SKM-1 (cell line): ENCODE measurements around the gene CCBE1.
"Not testable (repeated sequence)": the region's sequence is repeated elsewhere in the genome, so short reads cannot be mapped to it uniquely, and the experiment has no call there.

Experiments
- DNase-seq: peaks from one replicate; lab custom pipeline; 2025; ENCODE audit not compliant: unreplicated experiment; lab: John Stamatoyannopoulos, UW

The CCBE1 gene

DNA sequence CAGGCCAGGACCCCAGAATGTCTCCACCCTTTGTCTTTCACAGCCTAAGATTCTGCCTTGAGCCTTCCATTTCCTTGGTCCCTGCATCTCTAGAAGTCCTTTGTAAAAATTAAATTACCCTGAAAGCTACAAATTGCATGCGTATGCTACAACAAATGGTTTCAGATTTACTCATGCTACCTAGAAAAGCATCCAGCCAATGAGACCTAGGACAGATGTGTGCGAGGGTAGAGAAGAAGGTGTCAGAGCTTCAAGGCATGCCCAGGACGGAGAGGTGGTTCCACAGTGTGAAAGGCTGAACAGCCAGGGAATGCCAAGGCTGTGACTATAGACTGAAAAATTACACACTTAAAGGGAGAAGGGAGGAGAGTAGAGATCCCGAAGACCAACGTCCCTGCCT is 40.2 kb downstream of the CCBE1 start:
- no peak for DNase-seq

DNA sequence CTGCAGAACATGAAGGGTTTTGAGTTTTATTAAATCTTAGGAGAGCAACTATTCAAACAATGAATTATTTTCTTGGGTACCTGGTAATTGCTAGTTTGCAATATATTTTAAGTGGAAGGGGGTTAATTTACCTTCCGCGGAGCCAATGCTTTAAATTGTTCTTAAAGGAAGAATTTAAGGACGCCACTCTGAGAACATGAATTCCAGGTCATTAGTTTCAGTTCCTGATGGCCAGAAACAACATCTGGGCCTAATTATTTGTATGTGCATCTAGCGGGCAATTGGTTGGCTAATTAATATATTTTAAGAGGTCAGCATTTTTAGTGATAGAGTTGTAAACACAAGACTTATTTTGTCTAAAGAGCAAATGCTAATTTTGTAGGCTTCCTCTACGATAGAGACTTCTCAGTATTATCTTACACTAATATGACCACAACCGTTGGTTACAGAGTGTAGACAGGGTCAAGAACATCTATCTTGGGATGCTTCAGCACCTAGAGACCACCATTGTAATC is 40.8 kb downstream of the CCBE1 start:
- DNase-seq = no peak

DNA sequence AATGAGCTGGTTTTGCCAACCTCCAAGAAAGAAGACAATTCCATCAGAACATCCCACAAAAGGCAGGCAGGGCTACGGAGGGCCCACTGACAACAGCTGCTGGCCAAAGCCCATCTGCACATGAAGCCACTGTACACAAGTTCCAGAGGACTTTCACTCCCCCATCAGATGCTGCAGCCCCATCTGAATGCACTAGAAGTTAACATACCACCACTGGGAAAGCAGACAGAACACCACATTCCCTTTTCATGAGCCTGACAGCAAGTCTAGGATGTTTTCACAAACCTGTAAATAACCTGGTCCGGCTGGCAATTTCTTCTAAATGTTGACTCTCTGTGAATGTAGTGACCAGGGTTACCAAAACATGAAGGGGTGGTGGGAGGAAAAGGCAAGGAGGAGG is 41.5 kb downstream of the CCBE1 start:
- no peak for DNase-seq

DNA sequence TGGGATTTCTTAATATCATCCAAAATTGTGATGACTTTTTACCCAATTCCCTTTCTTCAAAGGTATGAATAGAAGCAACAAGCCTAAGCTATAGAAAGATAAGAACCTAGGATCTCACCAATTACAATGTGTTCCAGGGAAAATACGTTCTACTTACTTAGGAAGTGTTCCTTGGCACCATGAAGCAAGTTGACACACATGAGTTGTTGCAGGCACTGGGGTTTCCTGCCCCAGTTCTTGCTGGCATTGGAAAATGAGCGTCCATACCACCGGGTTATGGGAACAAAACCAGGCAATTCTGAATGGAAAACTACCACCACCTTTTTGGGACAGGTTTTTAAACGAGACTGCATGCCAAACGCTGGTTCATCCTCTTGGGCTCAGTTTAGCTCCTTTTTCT is 46.2 kb downstream of the CCBE1 start:
- no peak for DNase-seq

DNA sequence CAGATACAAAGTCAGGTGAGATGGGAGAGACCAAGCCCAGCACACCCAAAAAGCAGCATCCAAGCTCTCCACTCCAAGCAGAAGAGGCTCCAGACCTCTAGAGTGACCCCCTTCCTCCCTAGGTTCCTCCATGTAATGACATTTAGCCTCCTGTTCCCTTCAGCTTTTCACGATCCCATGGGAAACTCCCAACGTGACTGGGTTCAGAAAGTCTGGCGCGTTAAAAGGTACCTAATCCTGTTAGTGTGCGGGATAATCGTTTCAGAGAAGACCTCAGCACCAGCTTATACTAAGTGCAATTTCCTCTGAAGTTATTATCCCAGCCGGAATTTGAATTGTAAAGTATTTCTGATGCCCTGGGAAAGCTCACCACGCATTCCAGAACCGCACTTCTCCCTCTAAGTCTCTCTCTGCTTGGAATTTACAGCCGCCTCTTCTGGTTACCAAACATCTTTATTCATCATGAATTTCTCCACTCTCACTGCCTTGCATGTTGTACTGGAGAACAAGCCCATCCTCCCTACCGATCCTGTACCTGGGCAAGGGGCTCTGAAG is 46.9 kb downstream of the CCBE1 start:
- DNase-seq = no peak

DNA sequence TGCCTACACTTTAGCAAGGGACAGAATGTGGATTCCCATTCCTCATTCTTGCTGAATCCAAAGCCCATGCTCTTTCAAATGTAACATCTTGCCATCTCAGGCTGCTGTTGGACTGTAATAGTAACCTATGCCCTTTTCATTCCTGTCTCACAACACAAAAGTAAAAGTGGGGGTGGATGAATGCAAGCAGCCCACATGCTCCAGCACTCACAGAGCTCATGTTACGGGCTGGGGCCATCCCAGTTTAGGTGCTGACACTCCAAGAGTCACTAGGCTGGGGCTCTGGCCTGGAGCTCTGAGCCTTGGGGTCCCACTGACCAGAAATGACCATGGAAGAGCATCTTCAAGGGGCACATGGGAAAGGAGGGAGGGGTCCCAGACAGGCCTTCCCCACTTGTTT is 47.6 kb downstream of the CCBE1 start:
- DNase-seq = no peak

DNA sequence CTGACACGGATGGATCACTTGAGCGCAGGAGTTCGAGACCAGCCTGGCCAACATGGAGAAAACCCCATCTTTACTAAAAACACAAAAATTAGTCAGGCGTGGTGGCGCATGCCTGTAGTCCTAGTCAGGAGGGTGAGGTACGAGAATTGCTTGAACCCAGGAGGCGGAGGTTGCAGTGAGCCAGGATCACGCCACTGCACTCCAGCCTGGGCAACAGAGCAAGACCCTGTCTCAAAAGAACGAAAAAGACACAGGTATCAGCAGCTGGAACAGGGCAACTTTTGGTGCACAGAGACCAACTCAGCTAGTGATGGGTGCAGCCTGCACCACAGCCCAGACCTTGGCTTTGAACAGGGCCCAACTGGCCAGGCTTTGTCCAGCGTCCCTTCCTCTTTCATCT is 48.8 kb downstream of the CCBE1 start:
- not testable (repeated sequence) for DNase-seq

DNA sequence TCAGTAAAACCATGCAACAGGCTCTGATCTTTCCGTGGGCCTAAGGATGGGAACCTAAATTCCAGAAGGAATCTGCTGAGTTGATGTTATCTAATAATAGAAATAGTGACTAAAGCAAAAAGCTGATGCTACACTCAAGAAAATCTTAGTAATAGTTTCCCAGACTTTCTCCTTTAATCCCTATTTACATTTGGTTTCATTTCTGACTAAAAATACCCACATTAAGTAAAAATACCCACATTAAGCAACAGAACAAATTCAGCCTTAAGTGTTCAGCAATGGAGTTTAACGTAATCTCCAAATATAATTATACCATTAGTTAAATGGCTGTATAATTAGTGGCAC is 50.3 kb downstream of the CCBE1 start:
- DNase-seq = no peak

DNA sequence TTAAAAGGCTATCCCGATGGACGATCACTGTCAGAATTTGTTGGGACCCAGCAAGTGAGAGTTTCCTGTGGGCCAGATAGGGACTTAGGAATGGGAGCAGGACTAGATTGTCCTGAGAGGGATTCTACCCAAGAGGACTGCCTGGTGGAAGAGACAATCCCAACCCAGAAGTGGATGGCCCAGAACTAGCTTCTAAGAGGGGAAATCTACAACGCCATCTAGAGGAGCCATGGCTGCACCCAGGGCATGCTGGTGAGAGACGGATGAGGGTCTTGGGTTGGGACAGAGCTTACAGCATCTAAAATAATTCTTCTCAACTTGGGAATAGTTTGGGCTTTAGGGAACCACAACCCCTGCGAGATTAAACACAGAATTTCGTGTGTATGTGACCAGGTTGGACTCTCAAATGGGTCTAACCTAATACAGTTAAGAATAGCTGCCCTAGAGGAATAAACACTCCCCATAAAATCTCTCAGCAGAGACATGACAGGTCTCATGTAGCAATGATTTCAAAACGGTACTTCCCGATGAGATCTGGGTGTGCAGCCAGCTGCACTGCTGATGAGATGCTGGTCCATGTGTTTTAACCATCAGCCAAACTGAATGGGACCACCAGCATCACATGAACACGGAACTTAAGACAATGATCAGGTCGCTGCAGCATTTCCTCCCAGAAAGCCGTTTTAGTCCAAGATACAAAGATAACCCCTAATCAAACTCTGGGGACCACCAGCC is 50.8 kb downstream of the CCBE1 start:
- DNase-seq = no peak

DNA sequence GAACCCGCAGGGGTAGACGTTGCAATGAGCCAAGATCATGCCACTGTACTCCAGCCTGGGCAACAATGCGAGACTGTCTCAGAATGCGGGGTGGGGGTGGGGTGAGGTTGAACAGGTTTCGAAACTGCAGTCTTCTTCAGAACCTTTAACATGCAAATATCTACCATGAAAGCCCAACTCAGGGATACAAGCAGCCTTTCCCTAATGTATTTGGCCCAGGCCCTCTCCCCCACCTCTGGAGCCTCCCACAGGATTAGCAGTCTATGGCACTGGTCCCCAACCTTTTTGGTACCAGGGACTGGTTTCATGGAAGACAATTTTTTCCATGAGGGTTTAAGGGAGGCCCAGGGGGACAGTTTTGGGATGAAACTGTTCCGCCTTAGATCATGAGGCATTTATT is 53.5 kb downstream of the CCBE1 start:
- no peak for DNase-seq

DNA sequence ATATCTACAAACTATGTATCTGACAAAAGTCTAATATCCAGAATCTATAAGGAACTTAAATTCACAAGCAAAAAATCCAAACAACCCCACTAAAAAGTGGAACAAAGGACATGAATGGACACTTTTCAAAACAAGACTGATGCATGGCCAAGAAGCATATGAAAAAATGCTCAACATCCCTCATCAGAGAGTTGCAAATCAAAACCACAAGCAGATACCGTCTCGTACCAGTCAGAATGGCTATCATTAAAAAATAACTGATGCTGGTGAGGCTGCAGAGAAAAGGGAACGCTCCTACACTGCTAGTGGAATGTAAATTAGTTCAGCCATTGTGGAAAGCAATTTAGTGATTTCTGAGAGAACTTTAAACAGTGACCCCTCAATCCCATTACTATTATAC is 56.5 kb downstream of the CCBE1 start:
- no peak for DNase-seq

DNA sequence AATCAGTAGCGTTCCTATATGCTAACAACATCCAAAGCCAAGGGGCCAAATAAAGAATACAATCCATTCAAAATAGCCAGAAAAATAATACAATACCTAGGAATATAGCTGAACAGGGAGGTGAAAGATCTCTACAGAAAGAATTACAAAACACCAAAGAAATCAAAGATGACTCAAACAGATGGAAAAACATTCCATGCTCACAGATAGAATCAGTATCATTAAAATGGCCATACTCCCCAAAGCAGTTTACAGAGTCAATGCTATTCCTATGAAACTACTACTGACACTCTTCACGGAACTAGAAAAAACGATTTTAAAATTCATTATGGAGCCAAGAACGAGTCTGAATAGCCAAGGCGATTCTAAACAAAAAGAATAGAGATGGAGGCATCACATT is 57.4 kb downstream of the CCBE1 start:
- no peak for DNase-seq

DNA sequence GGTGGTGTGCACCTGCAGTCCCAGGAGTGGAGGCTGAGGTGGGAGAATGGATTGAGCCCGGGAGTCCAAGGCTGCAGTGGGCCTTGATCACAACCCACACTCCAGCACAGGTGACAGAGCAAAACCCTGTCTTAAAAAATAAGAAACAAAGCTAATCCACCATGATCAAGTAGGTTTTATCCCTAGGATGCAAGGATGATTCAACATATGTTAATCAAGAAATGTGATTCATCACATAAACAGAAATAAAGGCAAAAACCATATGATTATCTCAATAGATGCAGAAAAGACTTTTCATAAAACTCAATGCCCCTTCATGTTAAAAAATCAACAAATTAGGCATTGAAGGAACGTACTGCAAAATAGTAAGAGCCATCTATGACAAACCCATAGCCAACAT is 58.1 kb downstream of the CCBE1 start:
- DNase-seq = no peak

DNA sequence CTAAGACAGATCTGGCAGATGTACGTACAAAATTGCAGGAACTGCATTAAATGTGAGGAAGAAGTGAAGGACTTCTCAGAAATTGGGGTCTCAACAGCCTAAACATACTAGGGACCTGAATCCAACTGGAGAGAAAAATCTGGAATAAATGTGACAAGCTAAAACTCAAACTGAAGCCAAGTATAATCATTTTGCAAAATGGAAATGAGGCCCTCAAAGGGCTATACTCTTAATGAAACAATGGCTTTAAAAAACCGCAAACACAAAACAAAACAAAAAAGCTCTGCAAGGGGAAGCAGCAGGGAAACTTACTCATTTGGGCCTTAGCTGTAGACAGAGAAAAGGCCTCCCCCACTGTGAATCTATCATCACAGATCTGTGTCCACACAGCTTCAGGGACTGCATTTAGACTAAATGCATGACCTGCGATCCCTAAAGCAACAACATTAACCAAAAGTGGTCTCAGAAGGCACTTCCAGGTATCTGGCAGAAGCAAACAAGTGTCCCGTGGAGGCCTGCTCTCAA is 63.2 kb downstream of the CCBE1 start:
- DNase-seq = no peak

DNA sequence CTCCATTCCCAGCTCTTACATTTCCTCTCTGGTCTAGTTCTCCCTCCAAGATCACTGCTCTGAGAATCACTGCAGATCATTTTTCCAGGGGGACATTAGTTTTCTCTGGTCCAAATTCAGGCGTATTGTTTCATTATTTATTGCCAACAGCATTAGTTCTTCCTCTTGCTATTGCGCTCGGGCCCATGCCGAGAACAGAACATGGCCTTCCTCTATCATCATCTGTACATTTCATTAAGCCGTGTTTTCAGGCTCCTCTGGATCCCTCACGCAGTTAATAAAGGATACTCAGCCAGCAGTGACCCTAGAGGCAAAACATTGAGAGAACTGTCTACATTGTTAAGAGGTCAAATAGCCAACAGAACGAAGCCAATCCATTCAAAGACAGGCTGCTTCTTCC is 63.9 kb downstream of the CCBE1 start:
- DNase-seq = no peak

DNA sequence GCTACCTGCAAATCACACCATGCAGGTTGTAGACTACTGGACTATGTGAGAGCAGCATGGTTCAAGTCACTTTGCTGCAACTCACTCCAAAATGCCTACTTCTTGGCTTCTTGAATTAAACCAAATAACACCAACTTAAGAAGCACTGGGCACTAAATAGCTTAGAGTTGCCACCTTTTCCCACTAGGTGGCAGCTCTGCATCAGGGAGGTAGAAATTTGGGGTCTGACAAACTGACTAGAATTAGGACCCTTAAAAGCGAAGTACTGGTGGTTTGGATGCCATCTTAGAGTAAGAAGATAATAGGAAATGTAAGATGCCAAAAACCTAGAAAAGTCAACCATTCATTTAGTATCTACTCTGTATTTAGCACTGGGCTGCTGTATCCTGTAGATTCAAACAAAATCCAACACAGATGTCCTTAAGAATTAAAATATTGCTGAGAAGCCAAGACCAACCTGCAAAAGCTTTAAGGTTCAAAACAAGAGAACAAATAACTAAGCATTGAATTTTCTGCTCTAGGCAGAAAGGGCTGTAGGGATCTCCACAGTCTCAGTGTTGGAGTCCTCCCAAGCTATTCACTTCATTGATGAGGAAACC is 65.5 kb downstream of the CCBE1 start:
- DNase-seq = no peak

DNA sequence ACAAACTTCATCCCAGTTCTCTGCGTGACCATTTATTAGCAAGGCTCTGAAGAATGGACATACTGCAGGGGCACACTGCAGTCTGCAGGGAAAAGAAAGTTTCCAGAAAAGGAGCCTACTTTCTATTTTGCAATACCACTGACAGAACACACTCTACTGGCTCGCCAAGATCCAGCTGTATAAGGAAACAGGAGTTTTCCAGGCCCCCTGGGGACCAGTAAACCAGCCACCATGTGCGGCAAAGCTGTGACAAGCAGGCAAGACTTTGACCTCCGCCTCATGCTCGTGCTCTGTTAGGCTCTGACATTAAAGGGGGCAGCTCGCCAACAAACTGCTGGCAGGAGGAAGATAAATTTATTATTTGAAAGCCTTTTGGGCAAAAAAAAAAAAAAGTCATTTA is 67.3 kb downstream of the CCBE1 start:
- DNase-seq = no peak

DNA sequence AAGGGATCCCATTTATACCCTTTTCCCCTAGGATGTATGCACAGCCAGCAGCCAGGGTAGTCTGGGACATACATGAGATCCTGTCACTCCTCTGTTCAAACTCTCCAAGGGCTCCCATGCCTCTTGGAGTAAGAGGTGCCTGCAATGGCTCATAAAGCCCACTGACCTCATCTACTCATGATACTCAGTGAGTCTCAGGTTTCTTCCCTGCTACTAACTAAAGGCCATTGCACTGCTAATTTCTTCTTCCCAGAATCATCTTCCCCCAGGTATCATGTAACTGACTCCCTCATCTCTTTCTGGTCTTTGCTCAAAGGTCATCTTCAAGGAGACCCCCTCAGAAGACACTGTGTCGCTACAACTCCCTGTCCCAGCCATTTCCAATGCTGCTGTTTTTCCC is 68.2 kb downstream of the CCBE1 start:
- DNase-seq = no peak

DNA sequence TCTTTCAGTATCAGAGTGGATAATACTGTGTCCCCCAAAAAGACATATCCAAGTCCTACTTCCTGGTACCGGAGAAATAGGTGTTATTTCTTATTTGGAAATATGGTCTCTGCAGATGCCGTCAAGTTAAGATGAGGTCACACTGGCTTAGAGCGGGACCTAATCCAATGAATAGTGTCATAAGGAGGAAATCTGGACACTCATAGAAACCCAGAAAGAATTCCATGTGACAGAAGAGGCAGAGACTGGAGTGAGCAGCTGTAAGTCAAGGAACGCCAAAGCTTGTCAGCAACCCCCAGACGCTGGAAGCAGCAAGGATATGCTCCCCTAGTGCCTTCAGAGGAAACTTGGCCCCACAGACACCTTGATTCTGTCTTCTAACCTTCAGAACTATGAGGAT is 69.8 kb downstream of the CCBE1 start:
- no peak for DNase-seq

DNA sequence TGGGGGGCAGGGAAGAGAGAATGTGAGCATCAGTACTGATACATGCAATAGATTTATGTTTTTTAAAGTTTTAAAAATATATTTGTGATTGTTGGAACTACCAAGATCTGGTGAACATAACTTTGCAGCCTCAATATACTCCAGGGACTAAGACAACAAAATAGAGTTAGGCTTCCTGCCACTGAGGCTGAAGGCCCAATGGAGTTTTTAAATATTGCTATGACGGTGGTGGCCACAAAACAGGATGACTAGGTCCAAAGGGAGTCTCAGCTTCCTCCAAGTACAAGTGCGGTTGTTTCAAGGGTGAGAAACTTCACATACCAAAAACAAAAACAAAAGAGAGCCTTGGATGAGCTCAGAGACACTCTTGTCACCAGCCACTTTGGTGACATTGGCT is 72.9 kb downstream of the CCBE1 start:
- DNase-seq = no peak

DNA sequence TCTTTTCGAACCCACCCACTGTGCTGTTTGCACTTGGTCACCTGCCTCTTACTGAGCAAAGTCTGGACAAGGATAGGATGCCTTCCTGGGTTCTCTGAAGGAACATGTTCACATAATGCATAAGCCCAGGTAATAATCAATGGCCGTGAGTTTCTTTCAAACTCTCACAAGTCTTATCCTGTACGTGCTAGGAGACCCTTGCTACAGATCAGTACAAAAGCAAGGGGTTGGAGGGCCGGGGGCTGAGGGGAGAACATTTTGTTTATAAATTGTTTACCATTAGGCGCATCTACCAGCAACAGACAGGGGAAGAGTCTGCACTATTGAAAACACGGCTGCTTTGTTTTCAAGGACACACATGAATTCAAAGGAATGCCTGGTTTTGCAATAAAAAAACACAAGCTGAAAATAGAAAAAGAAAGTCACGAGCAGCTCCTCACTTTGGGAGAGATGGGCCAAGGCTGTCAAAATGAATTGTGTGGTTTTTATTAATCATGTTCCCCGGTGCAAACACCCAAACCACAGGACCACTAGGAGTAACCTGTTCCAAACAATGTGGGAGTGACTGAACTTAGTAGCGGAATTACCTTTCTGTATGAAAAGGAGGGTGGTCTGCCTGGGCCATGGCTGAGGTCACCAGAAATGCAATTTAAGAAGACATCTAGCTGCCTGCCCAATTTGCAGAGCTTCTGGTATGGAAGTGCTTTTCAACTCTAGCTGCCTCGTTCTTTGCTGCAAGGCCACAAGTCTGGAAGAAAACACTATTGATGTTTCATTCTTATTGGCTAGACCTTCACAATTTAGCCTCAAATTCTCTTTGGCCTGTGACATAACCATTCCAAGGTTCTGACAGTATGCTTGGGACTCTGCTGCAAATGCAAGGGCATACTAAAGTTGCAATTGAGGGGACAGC is 73.5 kb downstream of the CCBE1 start:
- DNase-seq = no peak
